WI38 (cell line): ENCODE results near the gene ANKRD29.

Source experiments
- H3K4me3 ChIP-seq: 2 replicates; pipeline ENCODE4 v1.5.1; 2011; ENCODE audit warnings: low read depth, mild to moderate bottlenecking, control low read depth, low read length
- CTCF ChIP-seq: IDR thresholded peaks from 2 replicates; pipeline ENCODE4 v1.5.1; 2012; ENCODE audit warnings: low read depth, mild to moderate bottlenecking, control low read depth, low read length

The ANKRD29 gene

GRCh38 chr18:23572012-23572411, 90.7 kb downstream of the ANKRD29 start:
- TF ChIP-seq CTCF: no peak
- H3K4me3 ChIP-seq: no peak overlapping the region

GRCh38 chr18:23570912-23571504, 91.7 kb downstream of the ANKRD29 start:
- TF ChIP-seq CTCF: no peak
- H3K4me3 ChIP-seq: no peak overlapping the region

GRCh38 chr18:23569299-23570063, 93.2 kb downstream of the ANKRD29 start:
- no peak for TF ChIP-seq CTCF
- H3K4me3 ChIP-seq: no peak overlapping the region

- no peak overlapping the region for H3K4me3 ChIP-seq
- TF ChIP-seq CTCF: no peak
Observed at GRCh38 chr18:23568281-23569138, 94.2 kb downstream of the ANKRD29 start.

GRCh38 chr18:23567671-23568070, 95.0 kb downstream of the ANKRD29 start:
- TF ChIP-seq CTCF: no peak
- no peak overlapping the region for H3K4me3 ChIP-seq

- no peak overlapping the region for H3K4me3 ChIP-seq
- no peak for TF ChIP-seq CTCF
Observed at GRCh38 chr18:23565916-23566547, 96.7 kb downstream of the ANKRD29 start.
